Subcutaneous adipose tissue (tissue), 4 donors: ENCODE data around the gene GATAD2A. TPM values are rescaled to one million over a fixed set of nuclear protein-coding genes. Genes with fewer than 3 reads are reported as not detected.

Experiments used
- total RNA-seq, 4 donors: library from RNA; depleted of rRNA; stranded (reverse); fragments of >200 nt; gene quantifications; one replicate each; pipeline ENCODE4 v1.1.0, GENCODE V29; 2016
- TF ChIP-seq, protein P1 (sequence below): fragments of 450-650 bp; IDR thresholded peaks from one replicate; pipeline ENCODE4 v1.5.1; 2016; ENCODE audit warnings: low read depth, mild to moderate bottlenecking, control low read depth, antibody characterized with exemption, moderate library complexity

Gene GATAD2A
- total RNA-seq, 4 donors from 2014 or later: 24.0 to 32.0 (median 28.9) TPM

- TF ChIP-seq, protein P1, sequence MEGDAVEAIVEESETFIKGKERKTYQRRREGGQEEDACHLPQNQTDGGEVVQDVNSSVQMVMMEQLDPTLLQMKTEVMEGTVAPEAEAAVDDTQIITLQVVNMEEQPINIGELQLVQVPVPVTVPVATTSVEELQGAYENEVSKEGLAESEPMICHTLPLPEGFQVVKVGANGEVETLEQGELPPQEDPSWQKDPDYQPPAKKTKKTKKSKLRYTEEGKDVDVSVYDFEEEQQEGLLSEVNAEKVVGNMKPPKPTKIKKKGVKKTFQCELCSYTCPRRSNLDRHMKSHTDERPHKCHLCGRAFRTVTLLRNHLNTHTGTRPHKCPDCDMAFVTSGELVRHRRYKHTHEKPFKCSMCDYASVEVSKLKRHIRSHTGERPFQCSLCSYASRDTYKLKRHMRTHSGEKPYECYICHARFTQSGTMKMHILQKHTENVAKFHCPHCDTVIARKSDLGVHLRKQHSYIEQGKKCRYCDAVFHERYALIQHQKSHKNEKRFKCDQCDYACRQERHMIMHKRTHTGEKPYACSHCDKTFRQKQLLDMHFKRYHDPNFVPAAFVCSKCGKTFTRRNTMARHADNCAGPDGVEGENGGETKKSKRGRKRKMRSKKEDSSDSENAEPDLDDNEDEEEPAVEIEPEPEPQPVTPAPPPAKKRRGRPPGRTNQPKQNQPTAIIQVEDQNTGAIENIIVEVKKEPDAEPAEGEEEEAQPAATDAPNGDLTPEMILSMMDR: no peak
Observed at GRCh38 chr19:19368087-19368486, 37.4 kb upstream of the GATAD2A start.

DNA sequence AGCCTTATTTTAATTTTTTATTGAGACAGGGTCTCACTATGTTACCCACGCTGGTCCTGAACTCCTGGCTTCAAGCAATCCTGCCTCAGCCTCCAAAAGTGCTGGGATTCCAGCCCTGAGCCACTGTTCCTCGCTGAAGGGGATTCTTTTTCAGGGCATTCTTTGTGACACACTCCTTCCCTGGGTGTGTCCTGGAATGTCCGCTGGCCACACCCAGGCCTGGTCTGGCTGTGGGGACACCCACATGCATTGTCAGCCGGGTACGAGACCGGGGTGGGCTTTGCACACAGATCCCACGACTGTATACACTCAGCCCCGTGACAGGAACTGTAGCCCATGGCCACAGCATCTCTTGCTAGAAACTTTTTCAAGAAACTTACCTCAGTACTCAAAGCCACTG lies 34.4 kb upstream of the GATAD2A start:
- TF ChIP-seq, protein P1: no peak

- TF ChIP-seq, protein P1: no peak
Observed at GRCh38 chr19:19372656-19373416, 32.6 kb upstream of the GATAD2A start.

DNA sequence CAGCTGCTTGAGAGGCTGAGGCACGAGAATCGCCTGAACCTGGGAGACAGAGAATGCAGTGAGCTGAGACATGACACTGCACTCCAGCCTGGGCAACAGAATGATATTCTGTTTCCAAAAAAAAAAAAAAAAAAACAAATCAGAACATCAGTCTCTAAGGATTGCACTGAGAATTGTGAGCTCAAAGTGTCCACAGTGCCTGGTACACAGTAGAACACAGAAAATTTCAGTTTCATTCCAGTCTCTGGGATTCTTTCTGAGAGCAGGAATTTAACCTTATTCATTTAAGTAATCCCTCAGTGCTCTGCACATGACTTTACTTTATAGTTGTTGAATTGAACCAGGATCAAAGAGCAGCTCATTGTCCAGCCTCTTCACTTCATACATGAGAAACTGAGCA lies 25.9 kb upstream of the GATAD2A start:
- TF ChIP-seq, protein P1: no peak

- TF ChIP-seq, protein P1: no peak
Observed at GRCh38 chr19:19381007-19381926, 24.2 kb upstream of the GATAD2A start.

GRCh38 chr19:19382118-19382517 lies 23.4 kb upstream of the GATAD2A start:
- TF ChIP-seq, protein P1: no peak

DNA sequence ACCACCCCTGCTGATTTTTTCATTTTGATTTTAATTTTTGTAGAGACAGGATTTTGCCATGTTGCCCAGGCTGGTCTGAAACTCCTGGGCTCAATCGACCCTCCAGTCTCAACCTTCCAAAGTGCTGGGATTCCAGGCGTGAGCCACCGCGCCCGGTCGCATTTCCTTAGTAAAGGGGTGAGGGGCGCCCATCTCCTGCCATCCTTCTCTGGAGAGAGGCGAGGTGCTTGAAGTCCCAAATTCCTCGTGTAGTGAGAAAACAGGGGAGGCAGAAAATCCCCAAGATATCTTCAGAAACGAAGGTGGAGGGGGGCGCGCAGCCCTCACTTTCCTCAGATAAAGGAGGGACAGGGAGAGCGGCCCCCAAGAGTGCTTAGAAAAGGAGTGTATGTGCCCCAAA lies 21.0 kb upstream of the GATAD2A start:
- TF ChIP-seq, protein P1: no peak
